CD14-positive monocyte (primary cell): ENCODE measurements around the gene ACP1. TPM values are rescaled to one million over a fixed set of nuclear protein-coding genes. Genes with fewer than 3 reads are reported as not detected.

Experiments used
- DNase-seq, 3 donors: peaks; one replicate each; pipeline ENCODE4 v3.0.0-alpha.2; 2011 to 2022
- H2AFZ ChIP-seq: 2 replicates; pipeline ENCODE4 v1.6.0; 2012; ENCODE audit warnings: mild to moderate bottlenecking, low read depth, low read length, inconsistent platforms; ENCODE audit not compliant: insufficient read depth, poor library complexity, severe bottlenecking
- H3K27ac ChIP-seq, 2 donors: 1 replicate in 1 of 2; 2 replicates in 1 of 2; pipeline ENCODE4 v1.5.1; 2012 to 2013; ENCODE audit warnings: low read length in 2 of 2, control low read depth in 1 of 2, inconsistent platforms in 1 of 2, low read depth in 1 of 2, mild to moderate bottlenecking in 1 of 2
- H3K27me3 ChIP-seq, 2 donors: one replicate each; pipeline versions ENCODE4 v1.6.0 to v1.6.1; 2011 to 2013; ENCODE audit warnings: low read length in 2 of 2; ENCODE audit not compliant: control insufficient read depth in 2 of 2, insufficient read depth in 2 of 2
- H3K36me3 ChIP-seq, 2 donors: replicated peaks in 1 of 2; 1 replicate in 1 of 2; 2 replicates in 1 of 2; pipeline versions ENCODE4 v1.5.1 to v1.6.1; 2012 to 2013; ENCODE audit warnings: low read length in 2 of 2, control low read depth in 1 of 2, inconsistent platforms in 1 of 2, mild to moderate bottlenecking in 1 of 2; ENCODE audit not compliant: insufficient read depth in 2 of 2, control insufficient read depth in 1 of 2
- H3K4me1 ChIP-seq, 2 donors: 1 replicate in 1 of 2; 2 replicates in 1 of 2; pipeline versions ENCODE4 v1.5.1 to v1.6.1; 2012 to 2013; ENCODE audit warnings: low read length in 2 of 2, control low read depth in 1 of 2, inconsistent platforms in 1 of 2, mild to moderate bottlenecking in 1 of 2, moderate library complexity in 1 of 2; ENCODE audit not compliant: insufficient read depth in 2 of 2, control insufficient read depth in 1 of 2
- H3K4me2 ChIP-seq: replicated peaks from 2 replicates; pipeline ENCODE3; 2012; ENCODE audit warnings: low read length, moderate library complexity, mild to moderate bottlenecking; ENCODE audit not compliant: poor library complexity, severe bottlenecking; ENCODE audit errors: extremely low read depth
- H3K4me3 ChIP-seq, 3 experiments: fragments of 200-600 bp in 1 of 3; sonication (generic) in 1 of 3; replicated peaks in 1 of 3; 1 replicate in 2 of 3; 2 replicates in 1 of 3; pipeline ENCODE4 v1.5.1; 2011 to 2013; ENCODE audit warnings: low read length in 3 of 3, mild to moderate bottlenecking in 3 of 3, control low read depth in 2 of 3, low read depth in 2 of 3, inconsistent platforms in 1 of 3, moderate library complexity in 1 of 3
- H3K79me2 ChIP-seq: 2 replicates; pipeline ENCODE4 v1.6.0; 2012; ENCODE audit warnings: mild to moderate bottlenecking, control low read depth, inconsistent platforms, low read length, moderate library complexity; ENCODE audit not compliant: insufficient read depth
- H3K9ac ChIP-seq: 2 replicates; pipeline ENCODE4 v1.6.0; 2017; ENCODE audit warnings: low read length, mild to moderate bottlenecking; ENCODE audit not compliant: insufficient read depth, poor library complexity, severe bottlenecking
- H3K9me3 ChIP-seq, 2 donors: replicated peaks in 1 of 2; 1 replicate in 1 of 2; 2 replicates in 1 of 2; pipeline versions ENCODE4 v1.5.1 to v1.6.1; 2012 to 2013; ENCODE audit warnings: low read length in 2 of 2, control low read depth in 1 of 2; ENCODE audit not compliant: control insufficient read depth in 1 of 2, insufficient read depth in 1 of 2
- H4K20me1 ChIP-seq: 2 replicates; pipeline ENCODE4 v1.6.0; 2012; ENCODE audit warnings: mild to moderate bottlenecking, low read length, control low read depth, moderate library complexity; ENCODE audit not compliant: insufficient read depth
- H3K27ac Mint-ChIP-seq, 7 donors: one replicate each; pipeline ENCODE4 v1.8.0; 2020; ENCODE audit warnings: mild to moderate bottlenecking in 7 of 7, mixed read lengths in 7 of 7, moderate library complexity in 6 of 7, inconsistent platforms in 2 of 7
- H3K27me3 Mint-ChIP-seq, 3 donors: one replicate each; pipeline ENCODE4 v1.8.0; 2021 to 2022; ENCODE audit warnings: low read depth in 3 of 3, mild to moderate bottlenecking in 3 of 3, mixed read lengths in 3 of 3, moderate library complexity in 3 of 3, inconsistent platforms in 1 of 3
- H3K36me3 Mint-ChIP-seq, 2 donors: one replicate each; pipeline ENCODE4 v1.8.0; 2020; ENCODE audit warnings: mixed read lengths in 2 of 2, inconsistent platforms in 1 of 2, mild to moderate bottlenecking in 1 of 2
- H3K4me1 Mint-ChIP-seq: one replicate; pipeline ENCODE4 v1.8.0; 2020; ENCODE audit warnings: mild to moderate bottlenecking, mixed read lengths
- H3K4me3 Mint-ChIP-seq, 2 donors: one replicate each; pipeline ENCODE4 v1.8.0; 2020; ENCODE audit warnings: mild to moderate bottlenecking in 2 of 2, mixed read lengths in 2 of 2, moderate library complexity in 1 of 2
- H3K9me3 Mint-ChIP-seq, 7 donors: one replicate each; pipeline ENCODE4 v1.8.0; 2020 to 2022; ENCODE audit warnings: mixed read lengths in 7 of 7, mild to moderate bottlenecking in 6 of 7, moderate library complexity in 6 of 7, inconsistent platforms in 2 of 7
- CTCF ChIP-seq: fragments of 200-600 bp; IDR thresholded peaks from one replicate; pipeline ENCODE4 v1.8.0; 2022; ENCODE audit warnings: antibody characterized with exemption, mild to moderate bottlenecking
- WGBS: methylation state at CpG from one replicate; pipeline ENCODE4 v1.1.5; 2013; ENCODE audit warnings: missing lambda C conversion rate; ENCODE audit not compliant: insufficient coverage; 5-methylcytosine and 5-hydroxymethylcytosine counted together
- intact Hi-C, 2 donors: fragments of 100-400 bp; cut with micrococcal nuclease; formaldehyde crosslinking; loops; one replicate each; pipeline versions ENCODE4 v1.15.0 to v1.15.1; 2023
- polyA plus RNA-seq, 3 donors: library from polyadenylated mRNA; depleted of rRNA in 1 of 3; unstranded in 2 of 3; stranded (reverse) in 1 of 3; fragments of 300-500 nt in 2 of 3; fragments of >200 nt in 1 of 3; fragmentation: Illumina TruSeq in 2 of 3; gene quantifications; 1 replicate in 2 of 3; 2 replicates in 1 of 3; pipeline ENCODE4 v1.2.3, GENCODE V29; 2012 to 2021

Gene ACP1
- polyA plus RNA-seq, 3 donors, result 51.8 to 77.0 (median 73.2) TPM

- H3K9me3 ChIP-seq, result peaks cover 0 to 9% of the 10 kb centered on the region in 2 donors
- no peaks in the 10 kb centered on the region for H3K79me2 ChIP-seq
- 90% methylated on average over 9 of the region's 12 CpGs for WGBS
- Mint-ChIP-seq H3K27ac (no peak overlapping the region), H3K36me3 (no peaks in the 10 kb centered on the region), H3K4me1 (no peaks in the 10 kb centered on the region), H3K9me3 (peaks cover 7 to 16% (median 10%) of the 10 kb centered on the region in 7 donors), H3K27me3 (peaks cover 0 to 6% (median 2%) of the 10 kb centered on the region in 3 donors), H3K4me3 (no peak overlapping the region)
- no peak overlapping the region for H3K4me2 ChIP-seq
- H3K4me3 ChIP-seq, result no peak overlapping the region
- no peaks in the 10 kb centered on the region for H4K20me1 ChIP-seq
- no peak overlapping the region for H3K27ac ChIP-seq
- no peak overlapping the region for H3K9ac ChIP-seq
- no peaks in the 10 kb centered on the region for H3K4me1 ChIP-seq
- intact Hi-C loops, result no loop called here
- DNase-seq, result no peak
- no peak overlapping the region for H2AFZ ChIP-seq
- no peak for TF ChIP-seq CTCF
- H3K27me3 ChIP-seq, result no peaks in the 10 kb centered on the region
- no peaks in the 10 kb centered on the region for H3K36me3 ChIP-seq
Observed at GRCh38 chr2:316381-316780, 51.6 kb downstream of the ACP1 start.

- Histone ChIP-seq H3K27ac (no peak overlapping the region), H3K9ac (no peak overlapping the region), H3K4me1 (no peaks in the 10 kb centered on the region), H4K20me1 (no peaks in the 10 kb centered on the region), H3K79me2 (no peaks in the 10 kb centered on the region), H3K4me3 (no peak overlapping the region), H2AFZ (no peak overlapping the region), H3K27me3 (no peaks in the 10 kb centered on the region), H3K9me3 (peaks cover 0 to 9% of the 10 kb centered on the region in 2 donors), H3K36me3 (no peaks in the 10 kb centered on the region), H3K4me2 (no peak overlapping the region)
- Mint-ChIP-seq H3K4me3 (no peak overlapping the region), H3K9me3 (peaks cover 7 to 16% (median 10%) of the 10 kb centered on the region in 7 donors), H3K27ac (no peak overlapping the region), H3K36me3 (no peaks in the 10 kb centered on the region), H3K27me3 (peaks cover 0 to 6% (median 2%) of the 10 kb centered on the region in 3 donors), H3K4me1 (no peaks in the 10 kb centered on the region)
- intact Hi-C loops, result no loop called here
- WGBS, result 90% methylated on average over 20 of the region's 27 CpGs
- DNase-seq, result no peak
- TF ChIP-seq CTCF, result no peak
Observed at GRCh38 chr2:317501-318424, 53.0 kb downstream of the ACP1 start.
